NCI-H2081 treated with DMSO at 0.1 percent for 48 hours (cell line): ENCODE measurements around the gene STXBP3.

Experiments
- DNase-seq: peaks from one replicate; lab custom pipeline; 2025; lab: John Stamatoyannopoulos, UW

Gene STXBP3

GRCh38 chr1:108843390-108844137 is 97.1 kb downstream of the STXBP3 start:
- no peak for DNase-seq

DNA sequence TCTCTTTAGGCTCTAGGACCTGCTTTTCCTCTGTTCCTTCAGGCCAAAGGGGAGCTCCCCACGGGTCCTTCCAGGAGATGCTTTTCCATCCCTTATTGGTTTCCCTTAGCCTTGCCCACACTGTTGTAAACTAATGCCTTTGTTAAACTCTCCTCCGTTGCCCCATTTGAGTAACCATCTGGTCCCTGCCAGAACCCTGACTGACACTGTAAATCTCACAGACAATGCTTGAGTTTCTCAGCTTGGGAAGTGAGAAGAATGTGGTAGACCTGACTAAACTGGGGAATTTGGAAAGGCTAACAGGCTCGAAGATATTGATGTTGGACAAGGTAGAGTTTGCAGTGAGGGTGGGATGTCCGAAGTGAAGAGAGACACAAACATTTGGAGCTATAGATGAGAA is 99.0 kb downstream of the STXBP3 start:
- DNase-seq = no peak

GRCh38 chr1:108845991-108846390 is 99.5 kb downstream of the STXBP3 start:
- no peak for DNase-seq

- DNase-seq = no peak
These were observed 101.0 kb downstream of the STXBP3 start for GRCh38 chr1:108847494-108847893.

DNA sequence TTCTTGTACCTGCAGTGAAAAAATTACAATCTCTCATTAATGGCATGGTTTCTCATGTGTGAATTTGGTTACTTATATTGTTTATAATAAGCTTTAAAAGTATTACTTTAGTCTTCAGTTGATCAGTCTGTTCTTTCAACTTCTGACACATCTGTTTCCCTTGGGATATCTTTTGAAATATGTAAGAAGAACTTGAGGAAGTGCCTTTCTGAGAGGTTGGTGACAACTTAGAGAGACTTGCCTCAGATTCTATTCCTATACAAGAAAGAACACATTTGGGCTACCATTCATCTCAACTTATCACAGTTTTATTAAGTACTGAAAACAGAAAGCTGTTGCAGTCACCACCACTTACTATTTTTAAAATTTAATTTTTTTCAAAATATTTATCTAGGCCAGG is 102.3 kb downstream of the STXBP3 start:
- DNase-seq = no peak

DNA sequence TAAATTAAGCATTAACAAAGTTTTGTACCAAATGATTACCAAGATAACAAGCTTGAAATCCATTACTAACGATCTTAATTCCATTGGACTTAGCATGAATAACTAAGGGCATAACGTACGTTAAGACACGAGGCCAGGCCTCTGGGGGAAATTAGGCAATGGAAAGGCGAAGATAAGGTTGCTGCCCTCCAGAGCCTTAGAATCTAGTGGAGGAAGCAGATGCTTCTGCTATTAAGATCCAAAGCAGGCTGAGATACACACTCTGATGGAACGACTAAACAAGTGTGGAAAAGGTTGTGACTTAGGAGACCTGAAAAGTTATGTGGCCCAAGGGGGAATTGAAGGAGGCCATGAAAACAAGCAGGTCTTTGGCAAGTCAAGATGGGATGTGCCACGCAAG is 104.5 kb downstream of the STXBP3 start:
- no peak for DNase-seq

DNA sequence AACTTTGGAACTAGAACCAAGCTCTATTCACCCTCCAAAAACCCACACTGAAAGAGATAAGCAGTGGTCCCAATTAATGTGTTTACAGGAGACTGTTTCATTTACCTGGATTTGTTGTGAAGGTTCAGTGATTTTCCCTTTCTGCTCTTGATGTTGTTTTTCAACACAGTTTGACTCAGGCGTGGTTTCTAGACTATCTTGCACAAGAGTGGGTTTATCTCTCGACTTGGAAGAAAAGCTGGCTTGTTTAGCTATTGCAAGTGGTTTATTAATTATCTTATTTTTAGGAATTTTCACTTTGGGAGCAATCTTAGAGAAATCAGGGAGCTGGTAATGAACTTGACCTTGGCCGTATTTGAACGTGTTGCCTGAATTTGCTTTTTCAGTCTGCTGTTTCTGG is 105.1 kb downstream of the STXBP3 start:
- DNase-seq = no peak

GRCh38 chr1:108852221-108852975 is 105.9 kb downstream of the STXBP3 start:
- no peak for DNase-seq

- no peak for DNase-seq
These were observed 107.9 kb downstream of the STXBP3 start for GRCh38 chr1:108854221-108855019.

DNA sequence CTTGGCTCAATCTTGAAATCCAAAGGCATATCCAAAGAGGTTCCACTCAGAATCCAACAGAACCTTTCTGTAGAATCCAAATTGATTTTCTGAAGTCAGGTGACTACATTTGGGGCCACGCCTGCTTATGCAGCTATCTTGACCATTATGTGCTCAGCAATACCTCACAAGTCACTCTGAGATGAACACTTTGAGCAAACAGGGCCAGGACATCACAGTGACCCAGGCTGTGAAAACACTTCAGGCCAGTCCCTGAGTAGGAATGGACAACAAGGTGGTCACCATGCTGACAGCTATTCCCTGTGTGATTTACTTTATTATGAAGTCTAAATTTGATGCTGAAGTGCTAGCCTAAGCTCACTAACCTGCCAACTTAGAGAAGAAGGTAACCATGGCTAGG is 110.5 kb downstream of the STXBP3 start, which contains the start of gene AKNAD1:
Gene AKNAD1 (minus strand): TSS at position 101 of the 400 bp plus-strand sequence. CDS start 4,430 bp downstream, outside the sequence.
- DNase-seq = no peak

- no peak for DNase-seq
These were observed 111.9 kb downstream of the STXBP3 start for GRCh38 chr1:108858230-108858950.
